KMS-11 (cell line): Measurements from ENCODE around the gene IL17RA.

ENCODE experiments used
- H2AFZ ChIP-seq: fragments of 200-600 bp; sonication (generic); 2 replicates; pipeline ENCODE4 v1.6.1; 2016; ENCODE audit warnings: antibody characterized with exemption, mixed run types, low read depth
- H3K27ac ChIP-seq: fragments of 200-600 bp; sonication (generic); 2 replicates; pipeline ENCODE4 v1.6.1; 2016; ENCODE audit warnings: mild to moderate bottlenecking, mixed run types
- H3K27me3 ChIP-seq: fragments of 200-600 bp; sonication (generic); 2 replicates; pipeline ENCODE4 v1.6.1; 2017; ENCODE audit warnings: mild to moderate bottlenecking, low read depth, mixed run types, moderate library complexity; ENCODE audit not compliant: insufficient read depth
- H3K36me3 ChIP-seq: fragments of 200-600 bp; sonication (generic); 2 replicates; pipeline ENCODE4 v1.6.1; 2017; ENCODE audit warnings: mild to moderate bottlenecking, mixed run types; ENCODE audit not compliant: insufficient read depth
- H3K4me1 ChIP-seq: fragments of 200-600 bp; sonication (generic); 2 replicates; pipeline ENCODE4 v1.6.1; 2016; ENCODE audit warnings: mild to moderate bottlenecking, low read depth, mixed run types; ENCODE audit not compliant: poor library complexity, severe bottlenecking
- H3K4me2 ChIP-seq: fragments of 200-600 bp; sonication (generic); 2 replicates; pipeline ENCODE4 v1.7.0; 2016; ENCODE audit warnings: mild to moderate bottlenecking, mixed run types
- H3K4me3 ChIP-seq: fragments of 200-600 bp; sonication (generic); IDR thresholded peaks from 2 replicates; pipeline ENCODE4 v1.6.1; 2017; ENCODE audit warnings: low read depth, low read length, mixed read lengths; ENCODE audit not compliant: insufficient read depth
- H3K79me2 ChIP-seq: fragments of 200-600 bp; sonication (generic); 2 replicates; pipeline ENCODE4 v1.6.1; 2016; ENCODE audit warnings: low read depth, mixed run types; ENCODE audit not compliant: insufficient read depth
- H3K9ac ChIP-seq: fragments of 200-600 bp; sonication (generic); 2 replicates; pipeline ENCODE4 v1.6.1; 2016; ENCODE audit warnings: mild to moderate bottlenecking, mixed run types
- H4K20me1 ChIP-seq: fragments of 200-600 bp; sonication (generic); 2 replicates; pipeline ENCODE4 v1.6.1; 2016; ENCODE audit warnings: mild to moderate bottlenecking, mixed run types; ENCODE audit not compliant: insufficient read depth
- TF ChIP-seq, protein P1 (sequence below): fragments of 200-600 bp; sonication (generic); conservative IDR thresholded peaks from 2 replicates; pipeline ENCODE4 v1.6.1; 2017; ENCODE audit warnings: low read depth, mild to moderate bottlenecking, antibody characterized with exemption, low read length, moderate library complexity, mixed read lengths

IL17RA gene

GRCh38 chr22:17106161-17106784 lies 21.5 kb downstream of the IL17RA start:
- Histone ChIP-seq H3K4me2 (no peak overlapping the region), H3K27me3 (no peaks in the 10 kb centered on the region), H4K20me1 (no peaks in the 10 kb centered on the region), H3K36me3 (no peaks in the 10 kb centered on the region), H2AFZ (no peak overlapping the region), H3K9ac (no peak overlapping the region), H3K4me1 (no peaks in the 10 kb centered on the region), H3K4me3 (no peak overlapping the region), H3K27ac (no peak overlapping the region), H3K79me2 (no peaks in the 10 kb centered on the region)
- TF ChIP-seq, protein P1, sequence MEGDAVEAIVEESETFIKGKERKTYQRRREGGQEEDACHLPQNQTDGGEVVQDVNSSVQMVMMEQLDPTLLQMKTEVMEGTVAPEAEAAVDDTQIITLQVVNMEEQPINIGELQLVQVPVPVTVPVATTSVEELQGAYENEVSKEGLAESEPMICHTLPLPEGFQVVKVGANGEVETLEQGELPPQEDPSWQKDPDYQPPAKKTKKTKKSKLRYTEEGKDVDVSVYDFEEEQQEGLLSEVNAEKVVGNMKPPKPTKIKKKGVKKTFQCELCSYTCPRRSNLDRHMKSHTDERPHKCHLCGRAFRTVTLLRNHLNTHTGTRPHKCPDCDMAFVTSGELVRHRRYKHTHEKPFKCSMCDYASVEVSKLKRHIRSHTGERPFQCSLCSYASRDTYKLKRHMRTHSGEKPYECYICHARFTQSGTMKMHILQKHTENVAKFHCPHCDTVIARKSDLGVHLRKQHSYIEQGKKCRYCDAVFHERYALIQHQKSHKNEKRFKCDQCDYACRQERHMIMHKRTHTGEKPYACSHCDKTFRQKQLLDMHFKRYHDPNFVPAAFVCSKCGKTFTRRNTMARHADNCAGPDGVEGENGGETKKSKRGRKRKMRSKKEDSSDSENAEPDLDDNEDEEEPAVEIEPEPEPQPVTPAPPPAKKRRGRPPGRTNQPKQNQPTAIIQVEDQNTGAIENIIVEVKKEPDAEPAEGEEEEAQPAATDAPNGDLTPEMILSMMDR = no peak

GRCh38 chr22:17106785-17107546 lies 22.2 kb downstream of the IL17RA start:
- no peak overlapping the region for H3K9ac ChIP-seq
- H3K79me2 ChIP-seq = no peaks in the 10 kb centered on the region
- TF ChIP-seq, protein P1 = no peak
- no peaks in the 10 kb centered on the region for H3K4me1 ChIP-seq
- no peaks in the 10 kb centered on the region for H3K27me3 ChIP-seq
- no peak overlapping the region for H3K4me2 ChIP-seq
- H3K27ac ChIP-seq = no peak overlapping the region
- no peak overlapping the region for H2AFZ ChIP-seq
- H4K20me1 ChIP-seq = no peaks in the 10 kb centered on the region
- H3K36me3 ChIP-seq = no peaks in the 10 kb centered on the region
- no peak overlapping the region for H3K4me3 ChIP-seq

- no peaks in the 10 kb centered on the region for H3K27me3 ChIP-seq
- no peaks in the 10 kb centered on the region for H4K20me1 ChIP-seq
- no peaks in the 10 kb centered on the region for H3K4me1 ChIP-seq
- H3K79me2 ChIP-seq = no peaks in the 10 kb centered on the region
- H3K4me3 ChIP-seq = no peak overlapping the region
- no peak overlapping the region for H2AFZ ChIP-seq
- H3K36me3 ChIP-seq = no peaks in the 10 kb centered on the region
- no peak overlapping the region for H3K9ac ChIP-seq
- H3K4me2 ChIP-seq = no peak overlapping the region
- H3K27ac ChIP-seq = no peak overlapping the region
- TF ChIP-seq, protein P1 = no peak
These were observed 22.7 kb downstream of the IL17RA start for GRCh38 chr22:17107547-17107810.

- TF ChIP-seq, protein P1 = no peak
- H2AFZ ChIP-seq = no peak overlapping the region
- no peaks in the 10 kb centered on the region for H4K20me1 ChIP-seq
- H3K79me2 ChIP-seq = no peaks in the 10 kb centered on the region
- no peaks in the 10 kb centered on the region for H3K36me3 ChIP-seq
- no peak overlapping the region for H3K9ac ChIP-seq
- no peak overlapping the region for H3K4me2 ChIP-seq
- no peaks in the 10 kb centered on the region for H3K27me3 ChIP-seq
- H3K4me3 ChIP-seq = no peak overlapping the region
- no peak overlapping the region for H3K27ac ChIP-seq
- no peaks in the 10 kb centered on the region for H3K4me1 ChIP-seq
These were observed 23.7 kb downstream of the IL17RA start for GRCh38 chr22:17108256-17109112.
